Keratinocyte (primary cell): ENCODE data around the gene SYT11. TPM values are rescaled to one million over a fixed set of nuclear protein-coding genes. Genes with fewer than 3 reads are reported as not detected.
A peak's percentile ranks its signal among the peaks of the same experiment; 100 is the strongest.

Experiments
- DNase-seq: peaks from one replicate; pipeline ENCODE4 v3.0.0-alpha.2; 2011; ENCODE audit warnings: low read depth, missing footprints, low spot score
- FAIRE-seq: peaks from 2 replicates; lab custom pipeline; 2011; peaks lifted over from hg19 to GRCh38; lab: Jason Lieb, UNC
- H2AFZ ChIP-seq: 2 replicates; pipeline ENCODE4 v1.6.0; 2012; ENCODE audit warnings: low read length, control low read depth, inconsistent platforms; ENCODE audit not compliant: control insufficient read depth
- H3K27ac ChIP-seq: 2 replicates; pipeline ENCODE4 v1.5.1; 2011; ENCODE audit warnings: low read length; ENCODE audit not compliant: control insufficient read depth, insufficient read depth
- H3K27me3 ChIP-seq: 3 replicates; pipeline ENCODE4 v1.6.0; 2011; ENCODE audit warnings: low read length; ENCODE audit not compliant: control insufficient read depth, insufficient read depth; ENCODE audit errors: extremely low read depth
- H3K36me3 ChIP-seq, 2 experiments: 2 replicates in 1 of 2; 3 replicates in 1 of 2; pipeline ENCODE4 v1.5.1; 2011; ENCODE audit warnings: low read length in 2 of 2, mild to moderate bottlenecking in 1 of 2; ENCODE audit not compliant: control insufficient read depth in 2 of 2, insufficient read depth in 2 of 2; ENCODE audit errors: extremely low read depth in 1 of 2
- H3K4me1 ChIP-seq: 3 replicates; pipeline ENCODE4 v1.5.1; 2011; ENCODE audit warnings: low read length; ENCODE audit not compliant: control insufficient read depth, insufficient read depth; ENCODE audit errors: extremely low read depth
- H3K4me2 ChIP-seq: 3 replicates; pipeline ENCODE4 v1.6.0; 2011; ENCODE audit warnings: low read depth, low read length; ENCODE audit not compliant: control insufficient read depth, insufficient read depth; ENCODE audit errors: extremely low read depth
- H3K4me3 ChIP-seq, 3 experiments: fragments of 200-600 bp in 1 of 3; sonication (generic) in 1 of 3; 2 replicates in 2 of 3; 3 replicates in 1 of 3; pipeline ENCODE4 v1.5.1; 2011 to 2016; ENCODE audit warnings: low read length in 3 of 3, mild to moderate bottlenecking in 3 of 3, control low read depth in 2 of 3, inconsistent platforms in 1 of 3, low read depth in 1 of 3, mixed read lengths in 1 of 3, mixed run types in 1 of 3, moderate library complexity in 1 of 3; ENCODE audit not compliant: control insufficient read depth in 2 of 3, insufficient read depth in 2 of 3; ENCODE audit errors: extremely low read depth in 1 of 3
- H3K79me2 ChIP-seq: 2 replicates; pipeline ENCODE4 v1.6.0; 2012; ENCODE audit warnings: low read length; ENCODE audit not compliant: control insufficient read depth, insufficient read depth
- H3K9ac ChIP-seq: 3 replicates; pipeline ENCODE4 v1.6.0; 2011; ENCODE audit warnings: low read length; ENCODE audit not compliant: control insufficient read depth, insufficient read depth; ENCODE audit errors: extremely low read depth
- H3K9me1 ChIP-seq: 3 replicates; pipeline ENCODE4 v1.6.0; 2011; ENCODE audit warnings: low read length; ENCODE audit not compliant: control insufficient read depth, insufficient read depth; ENCODE audit errors: extremely low read depth
- H3K9me3 ChIP-seq: 2 replicates; pipeline ENCODE4 v1.5.1; 2012; ENCODE audit warnings: low read depth, low read length; ENCODE audit not compliant: control insufficient read depth
- H4K20me1 ChIP-seq: 3 replicates; pipeline ENCODE4 v1.6.0; 2011; ENCODE audit warnings: low read length; ENCODE audit not compliant: control insufficient read depth, insufficient read depth; ENCODE audit errors: extremely low read depth
- CTCF ChIP-seq, 3 experiments: IDR thresholded peaks in 1 of 3; conservative IDR thresholded peaks in 1 of 3; optimal IDR thresholded peaks in 1 of 3; 2 replicates in 2 of 3; 3 replicates in 1 of 3; pipeline versions ENCODE3 to v1.5.1; 2011; ENCODE audit warnings: low read length in 3 of 3, mild to moderate bottlenecking in 3 of 3, moderate library complexity in 2 of 3, control low read depth in 1 of 3, inconsistent platforms in 1 of 3; ENCODE audit not compliant: insufficient read depth in 2 of 3; ENCODE audit errors: extremely low read depth in 1 of 3
- EZH2 ChIP-seq: IDR thresholded peaks from one replicate; pipeline ENCODE4 v1.6.1; 2012; ENCODE audit warnings: inconsistent platforms, mild to moderate bottlenecking, low read length, moderate library complexity
- dilution Hi-C: fragments of 300-500 bp; cut with MboI; formaldehyde crosslinking; loops from one replicate; pipeline ENCODE4 v1.7.0; 2020; ENCODE audit warnings: low sequenced_read_pairs; ENCODE audit not compliant: extremely low pct_ligation_motif_present
- polyA minus RNA-seq, 3 experiments: library from RNA; depleted of rRNA, polyadenylated mRNA; stranded (reverse); fragments of >200 nt; gene quantifications; 1 replicate in 1 of 3; 2 replicates in 1 of 3; 3 replicates in 1 of 3; pipeline ENCODE4 v1.2.3, GENCODE V29; 2011
- polyA plus RNA-seq, 5 experiments: library from polyadenylated mRNA; depleted of rRNA in 3 of 5; stranded (reverse) in 3 of 5; stranded (forward) in 1 of 5; unstranded in 1 of 5; fragments of >200 nt; gene quantifications; 1 replicate in 1 of 5; 2 replicates in 3 of 5; 3 replicates in 1 of 5; pipeline versions ENCODE4 v1.2.1 to v1.2.3, GENCODE V29; 2011 to 2012; ENCODE audit warnings: missing spikeins in 2 of 5, low read depth in 1 of 5, low replicate concordance in 1 of 5

SYT11 gene
- 0.08 to 0.18 TPM (median 0.13 TPM) in 3 replicates for polyA plus RNA-seq
- polyA plus RNA-seq (2011; ENCODE audit: low read depth), result not detected
- 0.03 and 0.07 TPM in 2 replicates for polyA plus RNA-seq (2011; cell fraction: cytosol; rRNA removed)
- polyA plus RNA-seq (2011; cell fraction: nucleus; rRNA removed), result 0.08 and 0.15 TPM in 2 replicates
- 0.11 and 0.16 TPM in 2 replicates for polyA plus RNA-seq (2012; ENCODE audit: low replicate concordance)
- 0.07 to 0.35 TPM (median 0.16 TPM) in 3 replicates for polyA minus RNA-seq
- polyA minus RNA-seq (2011; cell fraction: cytosol; rRNA and poly(A)+ RNA removed), result not detected
- 0.11 and 0.31 TPM in 2 replicates for polyA minus RNA-seq (2011; cell fraction: nucleus; rRNA and poly(A)+ RNA removed)

GRCh38 chr1:155859234-155859829 is at the start of gene SYT11:
SYT11 (plus strand) TSS chr1:155859567; CDS start chr1:155859762, 195 bp downstream.
- dilution Hi-C loops, result no loop called here
- Histone ChIP-seq H3K9me1 (no peaks in the 10 kb centered on the region), H3K79me2 (peaks cover 21% of the 10 kb centered on the region), H2AFZ (peak within 1 kb of the TSS; percentile 43), H3K27ac (peak within 1 kb of the TSS; percentile 12), H3K27me3 (peaks cover 14% of the 10 kb centered on the region), H4K20me1 (no peaks in the 10 kb centered on the region), H3K4me3 (peak within 1 kb of the TSS in 2 of 3 experiments; percentile 38 to 41), H3K9ac (peak within 1 kb of the TSS; percentile 29), H3K9me3 (no peaks in the 10 kb centered on the region), H3K36me3 (peaks cover 4% of the 10 kb centered on the region in 2 experiments), H3K4me2 (peak within 1 kb of the TSS; percentile 49), H3K4me1 (peaks cover 16% of the 10 kb centered on the region)
- peak; percentile 73 for FAIRE-seq
- TF ChIP-seq CTCF (optimal IDR thresholded peaks at IDR 0.05 in 1 of 3, IDR thresholded peaks at IDR 0.05 in 1 of 3, conservative IDR thresholded peaks at IDR 0.05 in 1 of 3; ENCODE audit: extremely low read depth in 1 of 3, insufficient read depth in 2 of 3, low read length in 3 of 3), result no peak
- TF ChIP-seq EZH2, result no peak
- peak; percentile 83 for DNase-seq

GRCh38 chr1:155812878-155813277 is 46.5 kb upstream of the SYT11 start:
- no peaks in the 10 kb centered on the region for H3K9me1 ChIP-seq
- H3K9ac ChIP-seq, result no peak overlapping the region
- no peak overlapping the region for H2AFZ ChIP-seq
- H3K9me3 ChIP-seq, result no peaks in the 10 kb centered on the region
- dilution Hi-C loops, result no loop called here
- no peak for DNase-seq
- FAIRE-seq, result no peak
- no peaks in the 10 kb centered on the region for H4K20me1 ChIP-seq
- no peak overlapping the region for H3K27ac ChIP-seq
- H3K4me3 ChIP-seq, result no peak overlapping the region
- no peaks in the 10 kb centered on the region for H3K4me1 ChIP-seq
- H3K4me2 ChIP-seq, result no peak overlapping the region
- H3K79me2 ChIP-seq, result no peaks in the 10 kb centered on the region
- TF ChIP-seq CTCF (optimal IDR thresholded peaks at IDR 0.05 in 1 of 3, IDR thresholded peaks at IDR 0.05 in 1 of 3, conservative IDR thresholded peaks at IDR 0.05 in 1 of 3; ENCODE audit: extremely low read depth in 1 of 3, insufficient read depth in 2 of 3, low read length in 3 of 3), result no peak
- no peak for TF ChIP-seq EZH2
- H3K27me3 ChIP-seq, result no peaks in the 10 kb centered on the region
- H3K36me3 ChIP-seq, result peaks cover 6 to 16% of the 10 kb centered on the region in 2 experiments
